OCI-LY1 (cell line): ENCODE data around the gene LAMTOR2.
"Not testable (repeated sequence)": the region's sequence is repeated elsewhere in the genome, so short reads cannot be mapped to it uniquely, and the experiment has no call there.

Experiments
- EZH2 ChIP-seq: fragments of 200-600 bp; sonication (generic), shearing (Covaris generic); IDR thresholded peaks from 2 replicates; pipeline ENCODE4 v1.8.0; 2017; ENCODE audit warnings: borderline replicate concordance, mixed run types, mild to moderate bottlenecking, antibody characterized with exemption, low read length, moderate library complexity, mixed read lengths
- TF ChIP-seq, protein P1 (sequence below): fragments of 200-600 bp; sonication (generic), shearing (Covaris generic); IDR thresholded peaks from 2 replicates; pipeline ENCODE4 v1.5.1; 2017; ENCODE audit warnings: mild to moderate bottlenecking, antibody characterized with exemption, low read length, moderate library complexity, mixed read lengths

DNA sequence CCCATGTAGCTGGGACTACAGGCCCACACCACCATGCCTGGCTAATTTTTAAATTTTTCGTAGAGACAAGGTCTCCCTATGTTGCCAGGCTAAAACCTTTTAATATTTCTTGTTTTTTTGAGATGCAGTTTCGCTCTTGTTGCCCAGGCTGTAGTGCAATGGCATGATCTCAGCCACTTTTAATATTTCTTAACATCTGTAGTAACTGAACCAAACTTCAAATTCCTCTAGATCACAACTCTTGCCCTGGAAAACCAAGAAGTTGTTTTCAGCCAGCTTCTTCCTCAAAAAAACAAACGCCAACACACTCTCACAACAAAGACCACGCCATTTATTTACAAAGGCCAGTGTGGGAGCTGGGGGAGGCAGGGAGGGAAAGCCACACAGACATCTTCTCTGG is 19.6 kb upstream of the LAMTOR2 start:
- TF ChIP-seq, protein P1, sequence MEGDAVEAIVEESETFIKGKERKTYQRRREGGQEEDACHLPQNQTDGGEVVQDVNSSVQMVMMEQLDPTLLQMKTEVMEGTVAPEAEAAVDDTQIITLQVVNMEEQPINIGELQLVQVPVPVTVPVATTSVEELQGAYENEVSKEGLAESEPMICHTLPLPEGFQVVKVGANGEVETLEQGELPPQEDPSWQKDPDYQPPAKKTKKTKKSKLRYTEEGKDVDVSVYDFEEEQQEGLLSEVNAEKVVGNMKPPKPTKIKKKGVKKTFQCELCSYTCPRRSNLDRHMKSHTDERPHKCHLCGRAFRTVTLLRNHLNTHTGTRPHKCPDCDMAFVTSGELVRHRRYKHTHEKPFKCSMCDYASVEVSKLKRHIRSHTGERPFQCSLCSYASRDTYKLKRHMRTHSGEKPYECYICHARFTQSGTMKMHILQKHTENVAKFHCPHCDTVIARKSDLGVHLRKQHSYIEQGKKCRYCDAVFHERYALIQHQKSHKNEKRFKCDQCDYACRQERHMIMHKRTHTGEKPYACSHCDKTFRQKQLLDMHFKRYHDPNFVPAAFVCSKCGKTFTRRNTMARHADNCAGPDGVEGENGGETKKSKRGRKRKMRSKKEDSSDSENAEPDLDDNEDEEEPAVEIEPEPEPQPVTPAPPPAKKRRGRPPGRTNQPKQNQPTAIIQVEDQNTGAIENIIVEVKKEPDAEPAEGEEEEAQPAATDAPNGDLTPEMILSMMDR: not testable (repeated sequence)
- not testable (repeated sequence) for TF ChIP-seq EZH2
